AG04449 (cell line): ENCODE data around the gene LIMS2.

Experiments
- CTCF ChIA-PET: fragments of 350-600 bp; formaldehyde crosslinking; extraction: SDS; loops from one replicate; lab custom pipeline; 2021; ENCODE audit warnings: antibody characterized with exemption; lab: Yijun Ruan, JAX
- POLR2A ChIA-PET: fragments of 400-600, 350-600 bp; formaldehyde crosslinking; extraction: SDS; loops from one replicate; lab custom pipeline; 2020; ENCODE audit warnings: antibody characterized with exemption, inconsistent platforms; lab: Yijun Ruan, JAX
- DNase-seq: peaks from one replicate; pipeline ENCODE4 v3.0.0-alpha.2; 2010; ENCODE audit warnings: low read depth, low spot score
- H3K4me3 ChIP-seq: 2 replicates; pipeline ENCODE4 v1.5.1; 2011; ENCODE audit warnings: low read depth, mild to moderate bottlenecking, control low read depth, low read length
- CTCF ChIP-seq: IDR thresholded peaks from one replicate; pipeline ENCODE4 v1.5.1; 2011; ENCODE audit warnings: mild to moderate bottlenecking, moderate library complexity, low read length, control low read depth, inconsistent platforms; ENCODE audit not compliant: insufficient read depth; ENCODE audit errors: missing control alignments

LIMS2 gene

GRCh38 chr2:127675331-127676261, at the start of gene LIMS2:
TSS of gene LIMS2 (minus strand) at chr2:127675530. CDS start at chr2:127675024, 506 bp downstream.
- CTCF ChIA-PET, result interaction anchor here (0.9 to 3.2 kb wide), 8 partner anchors 13 to 196 kb away, joined by 3 to 17 read pairs (median 5); no protein-coding TSS in a partner anchor
- peak within 1 kb of the TSS; percentile 68 for H3K4me3 ChIP-seq
- no peak for TF ChIP-seq CTCF
- POLR2A ChIA-PET, result interaction anchor here (0.7 to 1.0 kb wide), 4 partner anchors 26 to 38 kb away, joined by 3 to 4 read pairs (median 4); partner anchors contain the start of gene SFT2D3
- DNase-seq, result no peak

GRCh38 chr2:127722807-127723206, 47.5 kb upstream of the LIMS2 start:
- CTCF ChIA-PET, result interaction anchor here (1.6 kb wide), 1 partner anchor 9 kb away, joined by 3 read pairs; no protein-coding TSS in a partner anchor
- no peak overlapping the region for H3K4me3 ChIP-seq
- no peak for DNase-seq
- POLR2A ChIA-PET, result no interaction called here
- no peak for TF ChIP-seq CTCF

- no peak for DNase-seq
- CTCF ChIA-PET, result no interaction called here
- POLR2A ChIA-PET, result no interaction called here
- no peak for TF ChIP-seq CTCF
- H3K4me3 ChIP-seq, result no peak overlapping the region
These were observed 46.6 kb upstream of the LIMS2 start for GRCh38 chr2:127721978-127722355.

GRCh38 chr2:127721311-127721977, 46.1 kb upstream of the LIMS2 start:
- ChIA-PET CTCF (no interaction called here), POLR2A (no interaction called here)
- no peak overlapping the region for H3K4me3 ChIP-seq
- DNase-seq, result peak; percentile 40
- no peak for TF ChIP-seq CTCF

GRCh38 chr2:127719301-127720218, 44.2 kb upstream of the LIMS2 start:
- CTCF ChIA-PET, result no interaction called here
- no peak overlapping the region for H3K4me3 ChIP-seq
- TF ChIP-seq CTCF, result no peak
- POLR2A ChIA-PET, result no interaction called here
- no peak for DNase-seq
